HG02798 (cell line): ENCODE measurements around the gene ST3GAL5.

ENCODE experiments used
- ATAC-seq: cut with Tn5 transposase; IDR thresholded peaks from one replicate; pipeline ENCODE4 v1.9.1; 2021; ENCODE audit warnings: mild to moderate bottlenecking; ENCODE audit not compliant: unreplicated experiment, poor library complexity

Gene ST3GAL5

DNA sequence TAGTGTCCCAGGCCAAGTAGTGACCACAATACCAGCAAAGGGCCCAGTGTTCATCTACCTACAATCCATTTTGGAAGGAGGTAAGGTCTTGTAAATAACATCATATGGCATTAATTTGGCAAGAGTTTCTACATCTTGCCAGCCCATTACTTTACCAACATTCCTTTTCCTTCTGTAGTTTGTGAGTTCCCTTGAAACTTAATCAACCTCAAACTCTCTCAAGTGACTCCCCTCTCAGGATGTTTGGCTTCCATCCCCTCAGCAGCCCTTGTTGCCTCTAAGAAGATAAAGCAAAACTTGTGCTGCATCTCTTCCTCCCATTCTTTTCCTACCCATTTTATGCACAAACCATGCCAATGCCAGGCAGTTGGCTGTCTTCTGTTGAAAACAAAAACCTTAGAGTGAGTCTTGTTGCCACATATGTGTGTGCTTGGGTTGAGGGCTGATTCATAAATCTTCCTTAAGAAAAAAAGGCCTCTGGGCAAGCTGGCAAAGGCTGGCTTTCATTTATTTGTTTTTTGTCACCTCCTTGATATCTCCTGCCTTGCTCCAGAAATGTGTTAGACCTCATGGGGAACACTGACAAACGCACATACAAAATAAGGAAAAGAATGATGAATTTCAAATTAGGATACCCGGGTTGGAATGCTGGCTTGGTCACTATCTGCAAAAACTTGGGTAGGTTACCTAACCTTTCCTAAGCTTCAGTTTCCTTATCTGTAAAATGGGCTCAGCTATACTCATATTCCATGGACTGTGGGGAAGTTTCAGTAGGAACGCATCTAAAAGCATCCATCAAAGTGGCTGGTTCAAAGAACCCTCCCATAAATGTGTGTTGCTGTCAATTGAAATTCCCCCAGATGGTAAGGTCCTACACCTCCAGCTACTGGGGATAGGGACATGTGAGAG is 29.4 kb upstream of the ST3GAL5 start:
- ATAC-seq, result no peak

GRCh38 chr2:85915606-85916303 is 27.0 kb upstream of the ST3GAL5 start:
- ATAC-seq, result no peak

DNA sequence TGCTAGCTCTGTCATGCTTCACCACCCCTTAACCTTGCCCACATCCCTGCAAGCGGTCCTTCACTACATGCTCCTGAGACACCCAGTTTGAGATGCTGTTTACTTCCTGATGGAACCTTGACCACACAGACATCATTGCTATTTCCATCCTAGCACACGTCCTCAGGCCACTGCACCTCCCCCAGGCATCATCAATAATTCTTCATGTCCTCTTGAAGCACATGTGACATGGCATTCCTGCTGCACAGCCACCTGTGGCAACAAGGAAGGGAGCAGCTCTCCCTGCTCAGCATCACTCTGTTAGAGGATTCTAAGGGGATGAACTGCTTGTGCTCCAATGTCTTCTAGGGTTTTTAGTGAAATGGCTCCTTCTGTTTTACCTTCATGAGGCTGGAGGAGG is 26.1 kb upstream of the ST3GAL5 start:
- no peak for ATAC-seq

- no peak for ATAC-seq
These were observed 25.4 kb upstream of the ST3GAL5 start for GRCh38 chr2:85913884-85914881.

DNA sequence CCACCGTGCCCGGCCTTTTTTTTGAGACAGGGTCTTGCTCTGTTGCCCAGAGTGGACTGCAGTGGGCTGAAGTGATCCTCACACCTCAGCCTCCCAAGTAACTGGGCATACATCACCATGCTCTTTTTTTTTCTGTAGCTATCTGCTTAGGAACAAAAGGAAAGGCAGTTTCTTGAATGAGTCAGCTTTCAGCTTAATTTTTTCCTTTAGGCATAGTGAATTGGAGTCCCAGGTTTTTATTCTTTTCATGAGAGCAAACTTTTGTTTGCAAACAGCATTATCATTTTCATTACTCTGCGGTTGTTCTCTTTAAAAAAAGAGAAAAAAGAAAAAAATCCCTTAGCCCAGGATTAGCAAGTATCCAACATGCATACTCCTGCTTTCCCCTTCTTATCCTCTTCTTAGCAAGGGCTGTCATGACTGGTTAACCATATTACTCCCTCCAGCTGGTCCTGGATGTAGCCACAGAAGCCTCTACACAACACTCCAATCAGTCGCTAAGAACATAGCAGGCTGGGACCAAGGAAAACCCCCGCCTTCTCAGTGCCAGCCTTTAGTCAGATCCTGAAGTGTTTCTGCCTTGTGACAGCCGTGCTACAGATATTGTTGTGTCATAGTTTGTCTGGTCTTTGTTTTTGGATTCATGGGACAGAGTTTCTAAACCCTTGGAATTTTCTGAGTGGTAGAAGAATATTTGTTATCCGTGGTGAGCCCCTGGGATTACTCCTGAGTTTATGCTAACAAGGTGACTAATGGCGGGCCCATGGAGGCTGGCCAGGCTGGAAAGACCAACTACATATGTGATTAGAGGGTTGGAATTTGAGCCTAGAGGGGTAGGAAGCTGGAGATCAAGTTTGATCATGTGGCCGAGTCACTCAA is 23.3 kb upstream of the ST3GAL5 start:
- no peak for ATAC-seq

DNA sequence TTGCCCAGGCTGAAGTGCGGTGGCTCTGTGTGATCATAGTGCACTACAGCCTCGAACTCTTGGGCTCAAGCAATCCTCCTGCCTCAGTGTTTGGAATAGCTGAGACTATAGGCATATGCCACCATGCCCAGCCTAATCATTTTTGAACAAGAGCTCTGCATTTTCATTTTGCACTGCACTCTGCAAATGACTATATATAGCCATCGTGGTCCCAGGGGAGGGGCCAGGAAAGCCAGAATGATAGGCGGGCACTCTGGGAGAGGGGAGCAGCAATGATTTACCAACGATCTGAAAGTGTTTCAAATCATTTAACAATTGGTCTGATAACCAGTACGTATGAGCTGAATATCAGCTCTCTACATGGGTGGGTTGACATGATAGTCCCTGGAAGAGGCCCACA is 22.3 kb upstream of the ST3GAL5 start:
- no peak for ATAC-seq

DNA sequence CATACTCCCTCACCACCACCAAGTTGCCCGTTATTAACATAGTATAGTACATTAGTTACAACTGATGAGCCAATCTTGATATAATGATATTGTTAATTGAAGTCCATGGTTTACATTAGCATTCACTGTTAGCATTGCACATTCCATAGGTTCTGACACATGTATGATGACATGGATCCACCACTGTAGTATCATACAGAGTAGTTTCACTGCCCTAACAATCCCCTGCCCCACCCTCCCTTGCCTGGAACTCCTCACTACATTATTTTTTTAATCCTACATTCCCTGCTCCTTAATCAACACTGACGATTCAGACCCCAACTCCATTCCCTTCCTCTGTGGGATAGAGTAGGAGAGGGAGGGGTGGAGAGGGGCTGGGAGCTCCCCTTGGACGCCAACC is 20.2 kb upstream of the ST3GAL5 start:
- ATAC-seq, result no peak

- ATAC-seq, result no peak
These were observed 19.7 kb upstream of the ST3GAL5 start for GRCh38 chr2:85908506-85908905.

- ATAC-seq, result no peak
These were observed 18.9 kb upstream of the ST3GAL5 start for GRCh38 chr2:85907671-85908157.

DNA sequence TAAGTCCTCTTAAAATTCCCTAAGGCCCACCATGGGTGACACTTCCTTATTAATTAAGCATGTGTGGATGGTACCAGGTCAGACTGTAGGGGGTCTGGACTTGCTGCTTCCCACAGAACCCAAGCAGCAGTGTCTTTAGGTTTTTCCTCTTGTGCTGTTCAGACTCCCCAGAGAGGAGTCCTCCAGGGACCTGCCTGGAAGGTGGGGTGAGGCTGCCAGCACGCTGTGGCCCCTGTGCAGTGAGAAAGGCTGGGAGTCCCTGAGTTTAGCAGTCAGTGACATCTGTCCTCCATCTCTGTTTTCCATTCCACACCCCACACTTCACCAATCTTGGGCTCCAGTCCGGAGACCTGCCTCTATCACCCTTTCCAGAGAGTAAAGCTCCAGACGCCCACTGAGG is 18.0 kb upstream of the ST3GAL5 start:
- ATAC-seq, result no peak

DNA sequence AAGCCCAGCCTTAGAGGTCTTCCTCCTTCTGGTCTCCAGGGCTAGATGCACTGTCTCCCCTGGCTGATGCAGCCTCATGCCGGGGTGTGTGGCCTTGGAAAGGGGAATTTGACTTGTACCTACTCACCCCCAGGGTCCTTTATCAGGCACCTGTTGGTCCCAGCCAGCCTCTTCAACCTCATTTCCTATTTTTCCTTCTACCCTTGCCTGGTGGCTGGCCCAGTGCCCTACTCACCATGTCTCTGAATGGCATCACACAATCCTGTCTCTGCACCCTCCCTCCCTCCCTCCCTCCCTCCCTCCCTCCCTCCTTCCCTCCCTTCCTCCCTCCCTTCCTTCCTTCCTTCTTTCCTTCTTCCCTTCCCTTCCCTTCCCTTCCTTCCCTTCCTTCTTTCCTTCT is 17.1 kb upstream of the ST3GAL5 start:
- no peak for ATAC-seq

DNA sequence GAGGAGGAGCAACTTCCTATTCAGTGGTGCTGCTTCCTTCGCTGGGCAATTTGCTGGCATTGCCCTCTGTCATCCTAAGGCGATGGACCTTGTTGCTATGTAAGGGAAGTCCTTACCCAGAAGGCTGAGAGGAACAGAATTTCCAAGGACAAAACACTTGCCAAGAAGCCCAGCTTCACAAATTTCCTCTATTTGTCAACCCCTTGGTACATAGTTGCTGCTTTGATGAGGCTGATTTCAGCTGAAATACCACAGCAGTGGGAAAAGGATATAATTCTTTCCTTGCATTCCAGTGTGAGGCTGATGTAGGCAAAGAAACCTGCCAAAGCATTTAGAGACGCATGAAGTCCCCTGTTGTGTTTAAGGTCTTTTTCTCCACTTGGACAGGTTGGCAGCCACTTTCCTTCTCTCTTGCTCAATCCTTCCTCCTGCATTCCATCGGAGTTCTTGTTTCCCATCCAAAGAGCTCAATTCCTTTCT is 16.4 kb upstream of the ST3GAL5 start:
- ATAC-seq, result no peak

GRCh38 chr2:85903849-85904248 is 15.1 kb upstream of the ST3GAL5 start:
- no peak for ATAC-seq

- no peak for ATAC-seq
These were observed 13.7 kb upstream of the ST3GAL5 start for GRCh38 chr2:85902496-85902895.

GRCh38 chr2:85901155-85901554 is 12.4 kb upstream of the ST3GAL5 start:
- no peak for ATAC-seq

GRCh38 chr2:85900366-85900765 is 11.6 kb upstream of the ST3GAL5 start:
- no peak for ATAC-seq

DNA sequence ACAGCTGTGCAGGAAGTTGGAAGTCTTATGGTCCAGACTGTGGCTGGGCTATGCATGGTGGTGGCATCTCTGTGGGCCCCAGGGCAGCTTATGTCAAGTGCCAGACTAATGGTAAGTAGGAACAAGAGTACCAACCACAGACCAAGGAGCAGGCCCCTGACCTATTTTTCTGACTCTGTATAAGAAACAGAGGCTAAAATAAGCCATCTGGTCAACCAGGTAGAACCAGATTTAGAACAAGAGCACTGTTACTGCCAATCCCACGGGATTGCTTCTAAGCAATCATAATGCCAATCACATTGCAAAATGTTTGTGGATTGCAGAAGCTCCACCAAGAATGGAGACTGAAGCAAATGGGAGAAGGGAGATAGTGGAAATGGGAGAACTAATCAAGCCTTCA is 11.1 kb upstream of the ST3GAL5 start:
- no peak for ATAC-seq

DNA sequence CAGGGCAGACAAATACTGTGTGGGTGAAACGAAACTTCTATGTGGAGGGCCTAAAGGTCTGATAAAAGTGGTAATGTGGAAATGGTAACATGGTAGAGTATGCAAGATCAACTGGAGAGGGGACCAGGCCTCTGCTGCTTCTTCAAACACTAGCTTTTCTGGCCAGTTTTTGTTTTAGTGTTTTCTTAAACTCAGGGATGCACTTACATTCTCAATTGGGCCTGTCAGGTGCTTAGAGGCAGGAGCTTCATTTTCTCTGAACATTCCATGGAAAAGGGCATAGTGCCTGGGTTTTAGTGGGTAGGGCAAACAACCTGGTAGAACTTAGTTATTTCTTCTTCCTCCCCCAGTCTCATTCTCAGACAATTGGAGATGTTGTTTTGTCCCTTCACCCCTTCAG is 10.5 kb upstream of the ST3GAL5 start:
- no peak for ATAC-seq

GRCh38 chr2:85898881-85899280 is 10.1 kb upstream of the ST3GAL5 start:
- no peak for ATAC-seq
